ENCODE measurements around the gene RAP1GAP. TPM values are rescaled to one million over a fixed set of nuclear protein-coding genes. Genes with fewer than 3 reads are reported as not detected.

RAP1GAP gene
- total RNA-seq, 3 donors from 2014 or later: 0.32 to 7.2 (median 6.0) TPM

GRCh38 chr1:21612057-21612456 is 57.1 kb downstream of the RAP1GAP start:
- Histone ChIP-seq H3K4me3 (no peak overlapping the region), H3K36me3 (no peaks in the 10 kb centered on the region), H3K4me1 (no peaks in the 10 kb centered on the region), H3K27ac (no peak overlapping the region), H3K27me3 (no peaks in the 10 kb centered on the region), H3K9me3 (no peaks in the 10 kb centered on the region)
- TF ChIP-seq, protein P1, sequence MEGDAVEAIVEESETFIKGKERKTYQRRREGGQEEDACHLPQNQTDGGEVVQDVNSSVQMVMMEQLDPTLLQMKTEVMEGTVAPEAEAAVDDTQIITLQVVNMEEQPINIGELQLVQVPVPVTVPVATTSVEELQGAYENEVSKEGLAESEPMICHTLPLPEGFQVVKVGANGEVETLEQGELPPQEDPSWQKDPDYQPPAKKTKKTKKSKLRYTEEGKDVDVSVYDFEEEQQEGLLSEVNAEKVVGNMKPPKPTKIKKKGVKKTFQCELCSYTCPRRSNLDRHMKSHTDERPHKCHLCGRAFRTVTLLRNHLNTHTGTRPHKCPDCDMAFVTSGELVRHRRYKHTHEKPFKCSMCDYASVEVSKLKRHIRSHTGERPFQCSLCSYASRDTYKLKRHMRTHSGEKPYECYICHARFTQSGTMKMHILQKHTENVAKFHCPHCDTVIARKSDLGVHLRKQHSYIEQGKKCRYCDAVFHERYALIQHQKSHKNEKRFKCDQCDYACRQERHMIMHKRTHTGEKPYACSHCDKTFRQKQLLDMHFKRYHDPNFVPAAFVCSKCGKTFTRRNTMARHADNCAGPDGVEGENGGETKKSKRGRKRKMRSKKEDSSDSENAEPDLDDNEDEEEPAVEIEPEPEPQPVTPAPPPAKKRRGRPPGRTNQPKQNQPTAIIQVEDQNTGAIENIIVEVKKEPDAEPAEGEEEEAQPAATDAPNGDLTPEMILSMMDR (IDR thresholded peaks at IDR 0.05): no peak
- TF ChIP-seq POLR2AphosphoS5 (IDR thresholded peaks at IDR 0.05) (no peak), POLR2A (IDR thresholded peaks at IDR 0.05) (no peak)
- DNase-seq (ENCODE audit: low spot score in 2 of 2): no peak
- intact Hi-C loops (cut with DNase I; ENCODE audit: low total_unique reads): no loop called here

DNA sequence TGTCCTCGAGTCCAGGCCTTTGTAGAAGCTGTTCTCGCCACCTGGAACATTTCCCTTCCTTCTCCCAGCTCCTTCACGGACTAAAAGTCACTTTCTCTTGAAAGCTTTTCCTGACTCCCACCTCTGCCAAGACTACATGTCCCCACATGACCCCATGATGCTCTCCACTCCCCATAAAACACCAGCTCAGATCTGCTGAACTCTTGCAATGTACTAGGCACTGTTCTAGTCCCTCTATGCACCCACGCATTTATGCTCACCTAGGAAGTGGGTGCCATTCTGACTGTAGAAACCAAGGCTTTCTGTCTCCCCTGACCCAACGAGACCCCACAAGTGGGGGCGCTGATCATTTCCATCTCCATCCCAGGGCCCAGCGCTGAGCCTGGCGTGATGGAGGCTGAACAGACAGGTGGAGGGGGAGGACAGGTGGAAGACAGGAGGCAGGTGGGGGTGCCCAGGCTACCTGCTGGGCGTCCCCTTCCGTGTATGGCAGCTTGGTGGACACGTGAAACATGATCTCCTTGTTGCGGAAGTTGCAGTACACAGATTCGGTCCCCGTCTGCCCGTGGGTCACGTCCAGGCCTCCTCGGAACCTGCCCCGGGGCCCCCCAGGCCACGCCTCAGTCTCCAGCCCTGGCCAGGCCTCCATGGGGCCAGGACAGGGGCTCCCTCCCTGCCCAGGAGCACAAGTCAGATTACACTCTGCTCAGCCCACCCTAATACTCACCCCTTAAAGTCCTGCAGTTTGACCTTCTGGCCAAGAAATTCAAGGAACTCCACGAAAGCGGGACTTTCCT is 58.0 kb downstream of the RAP1GAP start:
- Histone ChIP-seq H3K27me3 (no peaks in the 10 kb centered on the region), H3K36me3 (no peaks in the 10 kb centered on the region), H3K4me3 (no peak overlapping the region), H3K9me3 (no peaks in the 10 kb centered on the region), H3K27ac (no peak overlapping the region), H3K4me1 (no peaks in the 10 kb centered on the region)
- TF ChIP-seq POLR2AphosphoS5 (IDR thresholded peaks at IDR 0.05) (no peak), POLR2A (IDR thresholded peaks at IDR 0.05) (no peak)
- TF ChIP-seq, protein P1 (IDR thresholded peaks at IDR 0.05): no peak
- no peak for DNase-seq (ENCODE audit: low spot score in 2 of 2)
- intact Hi-C loops (cut with DNase I; ENCODE audit: low total_unique reads): no loop called here

DNA sequence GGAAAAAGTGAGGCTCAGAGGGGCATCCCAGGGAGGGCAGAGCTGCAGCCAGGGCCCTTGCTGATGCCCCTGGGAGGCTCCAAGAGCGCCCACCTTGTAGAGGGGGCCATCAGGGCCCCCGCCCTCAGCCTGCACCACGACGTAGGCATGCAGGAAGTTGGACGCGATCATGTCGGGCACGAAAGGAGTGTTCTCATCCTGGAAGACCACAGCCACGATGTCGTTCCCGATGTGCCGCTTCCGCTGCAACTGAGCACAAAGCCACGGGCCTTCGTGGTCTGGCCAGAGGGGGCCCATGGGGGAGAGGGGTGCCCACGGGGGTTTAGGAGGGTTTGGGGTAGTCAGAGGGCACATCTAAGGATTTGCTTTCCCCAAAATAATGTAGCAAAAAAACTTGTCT is 59.1 kb downstream of the RAP1GAP start:
- H3K36me3 ChIP-seq: no peaks in the 10 kb centered on the region

GRCh38 chr1:21608798-21609197 is 60.4 kb downstream of the RAP1GAP start:
- H3K4me1 ChIP-seq: no peaks in the 10 kb centered on the region
- H3K9me3 ChIP-seq: no peaks in the 10 kb centered on the region
- no peaks in the 10 kb centered on the region for H3K36me3 ChIP-seq
- TF ChIP-seq POLR2AphosphoS5 (IDR thresholded peaks at IDR 0.05) (no peak), POLR2A (IDR thresholded peaks at IDR 0.05) (no peak)
- TF ChIP-seq, protein P1 (IDR thresholded peaks at IDR 0.05): no peak
- DNase-seq (ENCODE audit: low spot score in 2 of 2): no peak
- no peak overlapping the region for H3K4me3 ChIP-seq
- no peaks in the 10 kb centered on the region for H3K27me3 ChIP-seq
- H3K27ac ChIP-seq: no peak overlapping the region
- intact Hi-C loops (cut with DNase I; ENCODE audit: low total_unique reads): no loop called here

More for the DNA sequence above, 59.1 kb downstream of the RAP1GAP start:
- no peaks in the 10 kb centered on the region for H3K4me1 ChIP-seq
- no peak overlapping the region for H3K4me3 ChIP-seq
- intact Hi-C loops (cut with DNase I; ENCODE audit: low total_unique reads): no loop called here
- no peaks in the 10 kb centered on the region for H3K27me3 ChIP-seq
- no peaks in the 10 kb centered on the region for H3K9me3 ChIP-seq
- no peak for DNase-seq (ENCODE audit: low spot score in 2 of 2)
- no peak for TF ChIP-seq POLR2A (IDR thresholded peaks at IDR 0.05)
- TF ChIP-seq POLR2AphosphoS5 (IDR thresholded peaks at IDR 0.05): no peak
- TF ChIP-seq, protein P1 (IDR thresholded peaks at IDR 0.05): no peak
- no peak overlapping the region for H3K27ac ChIP-seq
